Stimulated activated naive CD8-positive, alpha-beta T cell treated with anti-CD3 and anti-CD28 coated beads, Interleukin-15, Interleukin-2, amounts not matched to agents 100 U/mL and 50 U/mL, for 24 hours (primary cell): ENCODE results near the gene USHBP1.

Experiments
- ATAC-seq: fragments of 150-1000 bp; cut with Tn5 transposase; one replicate; pipeline ENCODE4 v1.10.0; 2021
- DNase-seq: peaks from one replicate; pipeline ENCODE4 v3.0.0; 2021

USHBP1 gene

DNA sequence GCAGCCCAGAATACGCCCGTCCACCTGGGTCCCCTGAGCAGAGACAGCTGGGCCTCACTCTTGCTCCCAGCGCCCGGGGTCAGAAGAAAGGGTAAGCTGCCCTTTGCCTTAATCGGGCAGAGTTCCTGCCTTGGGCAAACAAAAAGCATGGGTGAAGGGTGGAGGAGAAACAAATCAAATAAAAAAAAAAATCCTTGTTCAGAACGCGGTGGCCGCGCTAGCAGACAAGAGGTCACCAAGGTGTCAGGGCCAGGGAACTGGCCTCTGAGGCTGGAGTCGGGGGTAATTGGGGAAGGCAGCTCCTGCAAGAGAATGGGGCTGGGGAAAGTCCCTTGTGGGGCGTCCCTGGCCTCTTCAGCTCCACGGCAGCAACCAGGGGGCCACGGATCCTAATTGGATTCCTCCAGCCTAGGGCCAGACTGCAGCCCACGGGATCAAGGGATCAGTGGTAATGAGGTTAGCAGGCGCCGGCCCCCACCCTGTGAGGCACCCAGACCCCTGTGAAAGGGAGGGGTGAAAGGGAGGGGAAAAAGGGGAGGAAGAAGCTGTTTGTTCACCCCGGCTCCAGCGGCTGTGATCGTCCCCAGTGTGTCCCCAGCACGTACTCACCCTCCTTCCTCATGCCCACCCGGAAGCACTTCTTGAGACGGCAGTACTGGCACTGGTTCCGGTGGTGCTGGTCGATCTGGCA, 24.3 kb downstream of the USHBP1 start:
- no peak for ATAC-seq
- DNase-seq, result no peak

DNA sequence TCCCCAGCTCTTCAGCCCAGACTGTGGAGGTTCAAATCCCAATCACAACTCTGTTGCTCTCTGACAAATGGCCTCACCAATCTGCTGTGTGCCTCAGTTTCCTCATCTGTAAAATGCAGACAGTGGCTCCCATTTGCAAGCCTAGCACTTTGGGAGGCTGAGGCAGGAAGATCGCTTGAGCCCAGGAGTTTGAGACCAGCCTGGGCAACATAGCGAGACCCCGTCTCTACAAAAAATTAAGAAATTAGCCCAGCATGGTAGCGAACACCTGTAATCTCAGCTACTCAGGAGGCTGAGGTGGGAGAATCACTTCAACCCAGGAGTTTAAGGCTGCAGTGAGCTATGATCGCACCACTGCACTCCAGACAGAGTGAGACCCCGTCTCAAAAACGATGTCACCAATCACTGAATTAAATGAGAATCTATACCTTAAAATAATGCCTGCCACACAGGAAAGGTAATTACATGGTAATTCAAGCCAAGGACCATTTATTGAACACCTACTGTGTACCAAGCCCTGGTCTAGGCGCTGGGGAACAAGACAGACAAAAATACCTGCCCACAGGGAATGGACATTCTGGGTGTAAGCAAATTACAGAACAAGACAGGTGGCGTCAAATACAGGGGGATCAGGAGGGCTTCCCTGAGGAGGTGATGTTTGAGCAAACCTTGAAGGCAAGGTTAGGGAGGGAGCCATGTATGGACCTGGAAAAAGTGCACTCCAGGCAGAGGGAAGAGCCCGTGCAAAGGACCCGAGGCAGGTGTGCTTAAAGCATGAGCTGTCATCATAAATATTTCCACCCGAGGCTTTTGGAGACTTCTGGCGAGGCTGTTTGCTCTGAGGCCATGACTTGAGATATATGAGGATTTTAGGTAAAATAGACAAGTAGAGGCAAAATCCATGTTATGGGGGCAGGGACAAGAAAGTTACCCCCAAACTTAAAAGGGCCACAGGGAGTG, 26.5 kb downstream of the USHBP1 start:
- ATAC-seq (no peak), DNase-seq (no peak)

DNA sequence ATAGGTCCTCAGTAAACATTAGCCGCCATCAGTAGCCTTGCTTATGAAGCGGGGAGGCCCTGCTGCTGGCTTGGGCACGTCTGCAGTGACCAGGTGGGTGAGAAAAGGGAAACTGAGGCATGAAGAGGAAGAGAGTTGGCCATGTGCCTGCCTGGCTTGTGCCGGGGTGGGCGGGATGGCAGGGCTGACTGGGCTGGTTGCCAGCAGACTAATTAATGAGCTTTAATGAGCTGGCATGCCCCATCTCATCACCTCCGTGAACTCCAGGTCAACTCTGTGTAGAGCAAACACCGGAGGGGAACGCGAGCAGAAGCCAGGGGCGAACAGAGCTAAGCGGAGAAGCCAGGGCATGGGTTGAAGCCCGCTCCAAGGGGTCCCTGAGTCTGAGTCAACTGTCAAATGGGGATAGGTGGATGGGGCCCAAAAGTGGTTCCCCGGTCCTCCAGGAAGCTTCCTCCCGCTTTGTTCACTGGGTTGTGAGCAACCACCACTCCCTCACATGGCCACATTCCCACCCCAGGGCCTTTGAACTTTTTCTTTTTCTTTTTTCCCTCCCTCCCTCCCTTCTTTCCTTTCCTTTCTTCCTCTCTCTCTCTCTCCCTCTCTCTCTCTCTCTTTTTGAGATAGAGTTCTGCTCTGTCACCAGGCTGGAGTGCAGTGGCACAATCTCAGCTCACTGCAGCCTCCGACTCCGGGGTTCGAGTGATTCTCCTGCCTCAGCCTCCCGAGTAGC, 27.6 kb downstream of the USHBP1 start:
- ATAC-seq (no peak), DNase-seq (no peak)

DNA sequence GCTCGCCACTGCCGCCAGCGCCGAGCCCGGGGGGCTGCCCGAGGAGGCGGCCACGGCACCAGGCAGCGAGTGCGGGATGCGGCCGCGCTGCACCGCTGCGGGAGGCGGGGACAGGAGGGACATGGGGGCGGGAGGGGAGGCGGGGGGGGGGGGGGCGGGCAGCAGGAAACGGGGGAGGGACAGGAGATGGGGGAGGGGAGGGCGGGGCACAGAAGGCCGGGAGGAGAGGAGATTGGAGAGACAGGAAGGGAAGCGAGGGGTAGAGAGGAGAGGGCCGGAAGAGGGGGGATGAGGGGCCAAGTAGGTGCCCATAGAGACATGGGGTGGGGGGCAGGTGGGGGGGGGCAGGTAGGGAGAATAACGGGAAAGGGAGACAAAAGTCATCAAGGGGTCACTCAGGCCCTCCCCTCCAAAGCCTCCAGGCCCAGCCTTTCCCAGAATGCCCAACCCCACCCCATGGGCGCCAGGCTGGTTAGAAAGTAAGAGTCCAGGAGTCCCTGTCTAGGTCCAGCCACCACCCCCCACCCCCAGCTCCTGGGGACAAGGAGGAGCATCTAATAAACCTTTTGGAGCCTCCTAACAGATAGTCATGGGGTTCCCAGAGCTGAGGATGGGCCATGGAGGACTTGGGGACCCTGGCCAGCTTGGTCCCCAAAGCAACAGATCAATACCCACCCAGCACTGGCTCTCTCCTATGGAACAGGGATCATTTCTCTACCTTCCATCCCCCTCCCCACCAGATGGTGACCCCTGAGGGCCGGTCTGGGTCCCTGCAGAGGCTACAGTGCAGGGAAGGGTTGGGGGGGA, 28.4 kb downstream of the USHBP1 start:
- DNase-seq, result no peak
- ATAC-seq, result no peak

DNA sequence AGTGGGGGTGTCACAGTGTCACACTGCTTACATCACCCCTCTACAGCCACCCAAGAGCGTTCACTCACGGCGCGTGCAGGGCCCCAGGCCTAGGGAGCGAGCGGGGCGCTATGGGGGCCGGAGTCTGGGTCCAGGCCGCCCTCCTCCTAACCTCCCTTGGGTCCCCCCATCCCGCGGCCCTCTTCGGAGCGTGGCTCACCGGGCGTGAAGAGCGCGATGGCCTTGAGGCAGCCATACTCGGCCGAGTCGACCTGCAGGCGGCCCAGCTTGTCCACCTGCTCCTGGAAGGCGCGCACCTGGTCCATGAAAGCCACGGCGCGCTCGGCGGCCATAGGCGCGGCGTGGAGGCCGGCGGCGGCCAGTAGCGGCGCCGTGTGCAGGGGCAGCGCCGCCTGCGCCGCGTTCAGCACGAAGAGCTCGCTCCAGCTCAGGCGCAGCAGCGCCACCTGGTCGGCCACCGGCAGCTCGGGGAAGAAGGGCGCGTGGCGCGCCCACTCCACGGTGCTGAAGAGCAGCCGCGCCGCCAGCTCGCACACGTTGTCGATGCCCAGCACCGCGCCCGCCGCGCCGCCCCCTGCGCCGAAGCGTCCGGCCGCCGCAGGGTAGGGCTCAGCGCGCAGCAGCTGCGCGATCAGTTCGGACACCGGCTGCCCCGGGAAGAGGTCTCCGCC, 29.1 kb downstream of the USHBP1 start:
- peak; percentile 82 for ATAC-seq
- DNase-seq, result peak; percentile 76

DNA sequence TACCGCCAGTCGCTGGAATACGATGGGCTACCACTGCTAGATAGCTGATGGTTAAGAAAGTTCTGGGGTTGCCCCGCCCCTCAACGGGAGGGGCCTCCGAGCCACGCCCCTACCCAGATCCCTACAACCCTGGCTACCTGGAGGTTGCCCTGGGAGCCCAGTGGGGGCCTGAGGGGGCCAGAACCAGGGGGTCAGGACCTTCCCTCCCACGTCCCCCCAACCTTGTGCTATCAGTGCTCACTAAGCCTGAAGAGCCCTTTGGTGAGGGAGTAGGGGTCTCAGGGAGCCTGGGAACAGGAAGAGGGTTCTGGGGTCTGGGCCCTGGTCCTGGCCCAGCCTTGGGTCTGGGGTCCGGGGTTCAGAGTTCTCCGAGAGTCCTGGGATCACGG, 29.6 kb downstream of the USHBP1 start:
- peak; percentile 73 for ATAC-seq
- peak; percentile 78 for DNase-seq

DNA sequence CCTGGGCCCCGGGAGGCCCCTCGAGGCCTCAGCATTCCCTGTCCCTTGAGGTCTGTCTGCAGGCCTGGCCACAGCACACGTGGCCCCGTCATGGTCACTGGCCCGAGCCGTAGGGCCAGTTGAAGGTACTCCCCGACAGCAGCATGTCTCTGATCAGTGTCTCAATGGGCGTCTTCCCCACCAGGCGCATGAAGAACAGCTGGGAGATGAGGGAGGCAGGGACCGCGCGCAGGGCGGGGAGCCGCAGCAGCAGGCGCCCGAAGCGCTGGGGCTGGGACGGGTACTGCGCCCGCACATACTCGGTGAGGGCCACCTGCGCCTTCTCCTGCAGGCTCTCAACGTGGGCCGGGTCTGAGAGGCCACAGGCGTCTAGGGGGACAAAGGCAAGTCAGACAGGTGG, 32.3 kb downstream of the USHBP1 start:
- DNase-seq, result no peak
- no peak for ATAC-seq

DNA sequence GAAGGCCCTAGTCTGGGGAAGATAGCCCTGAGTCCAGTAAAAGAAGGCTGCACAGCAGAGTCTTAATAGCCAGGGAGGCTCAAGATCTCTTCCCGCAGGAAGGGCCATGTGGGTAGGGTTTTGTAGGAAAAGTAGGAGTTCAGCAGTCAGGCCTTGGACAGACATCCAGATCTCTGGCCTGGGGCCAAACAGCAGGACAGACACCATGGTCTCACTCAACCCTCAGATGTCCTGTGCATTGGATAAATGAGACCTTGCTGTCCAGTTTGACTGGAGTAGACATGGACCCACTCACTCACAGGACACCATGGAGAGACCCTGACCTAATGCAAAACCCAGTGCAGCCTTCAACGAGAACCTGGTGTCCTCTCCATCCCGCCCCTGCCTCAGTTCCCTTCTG, 34.7 kb downstream of the USHBP1 start:
- no peak for ATAC-seq
- no peak for DNase-seq

DNA sequence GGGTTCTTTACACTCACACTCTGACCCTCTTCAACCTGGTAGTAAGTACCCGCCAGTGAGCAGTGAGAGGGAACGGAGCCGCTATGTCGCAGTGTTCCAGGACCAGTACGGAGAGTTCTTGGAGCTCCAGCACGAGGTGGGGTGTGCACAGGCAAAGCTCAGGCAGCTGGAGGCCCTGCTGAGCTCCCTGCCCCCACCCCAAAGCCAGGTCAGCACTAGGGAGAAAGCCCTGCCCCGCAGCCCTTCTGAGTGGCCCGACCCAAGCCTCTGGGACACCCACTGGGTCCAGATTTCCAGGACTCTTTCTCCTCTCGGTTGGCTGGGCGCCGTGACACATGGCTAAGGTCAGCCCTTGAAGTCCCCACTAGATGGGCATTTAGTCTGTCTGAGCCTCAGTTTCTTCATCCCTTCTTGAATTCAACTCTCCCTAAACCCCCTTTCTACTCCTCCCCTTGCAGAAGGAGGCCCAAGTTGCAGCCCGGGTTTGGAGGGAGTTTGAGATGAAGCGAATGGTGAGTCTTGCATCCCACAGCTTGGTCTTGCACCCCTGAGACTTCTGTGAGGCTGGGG, 36.7 kb downstream of the USHBP1 start:
- DNase-seq (no peak), ATAC-seq (no peak)

DNA sequence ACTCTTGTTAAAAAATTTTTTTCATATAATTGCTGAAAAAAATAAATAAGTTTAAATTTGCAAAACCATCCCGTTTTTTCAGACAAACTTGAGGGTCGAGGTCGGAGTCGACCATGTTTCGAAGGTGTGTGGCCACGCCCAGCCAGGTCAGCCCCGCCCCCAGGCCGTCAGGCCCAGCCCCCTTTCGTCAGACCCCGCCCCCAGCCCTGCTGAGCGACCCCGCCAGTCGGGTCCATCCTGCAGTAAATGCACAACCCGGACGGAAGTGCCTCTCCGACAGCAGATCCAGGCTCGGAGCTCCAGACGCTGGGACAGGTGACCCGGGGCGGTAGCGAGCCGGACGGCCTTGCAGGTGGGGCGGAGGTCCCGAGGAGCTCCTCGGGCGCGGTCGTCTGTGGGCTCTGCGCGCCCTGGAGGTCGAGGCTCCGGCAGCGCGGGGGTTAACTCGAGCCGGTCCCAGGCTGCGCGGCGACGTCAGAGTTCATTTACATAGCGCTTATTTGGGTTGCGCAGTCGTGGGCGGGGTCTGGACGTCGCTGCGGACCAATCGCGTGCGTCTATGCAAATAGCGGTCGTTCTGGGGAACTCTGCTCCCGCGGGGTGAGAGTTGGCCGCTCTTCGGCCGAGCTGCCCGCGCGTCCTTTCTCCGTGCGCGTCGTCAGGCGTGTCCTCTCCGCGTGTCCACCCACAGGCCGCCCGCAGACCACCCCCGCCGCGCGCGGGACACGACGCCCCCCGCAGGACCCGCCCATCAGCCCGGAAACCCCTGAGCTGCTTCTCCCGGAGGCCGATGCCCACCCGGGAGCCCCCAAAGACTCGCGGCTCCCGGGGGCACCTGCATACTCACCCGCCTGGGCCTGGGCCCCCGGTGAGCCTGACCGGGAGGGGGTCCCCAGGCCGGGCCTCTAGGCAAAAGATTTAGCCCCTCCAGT, 38.3 kb downstream of the USHBP1 start, which contains the start of gene OCEL1:
Gene OCEL1, plus strand, starts transcription at position 225 of the 932 bp plus-strand sequence. Its CDS starts 22 bp downstream, at position 247.
- DNase-seq (peak; percentile 97), ATAC-seq (peak; percentile 96)

DNA sequence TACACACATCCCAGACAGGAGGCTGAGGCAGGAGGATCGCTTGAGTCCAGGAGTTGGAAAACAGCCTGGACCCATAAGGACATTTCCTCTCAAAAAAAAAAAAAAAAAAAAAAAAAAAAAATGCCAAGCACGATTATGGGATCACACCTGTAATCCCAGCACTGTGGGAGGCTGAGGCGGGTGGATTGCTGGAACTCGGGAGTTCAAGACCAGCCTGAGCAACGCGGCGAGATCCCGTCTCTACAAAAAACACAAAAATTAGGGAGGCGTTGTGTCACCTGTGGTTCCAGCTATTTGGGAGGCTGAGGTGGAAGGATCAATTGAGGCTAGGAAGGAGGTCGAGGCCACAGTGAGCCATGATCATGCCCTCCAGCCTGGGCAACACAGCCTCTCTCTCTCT, 39.5 kb downstream of the USHBP1 start:
- DNase-seq (no peak), ATAC-seq (no peak)

DNA sequence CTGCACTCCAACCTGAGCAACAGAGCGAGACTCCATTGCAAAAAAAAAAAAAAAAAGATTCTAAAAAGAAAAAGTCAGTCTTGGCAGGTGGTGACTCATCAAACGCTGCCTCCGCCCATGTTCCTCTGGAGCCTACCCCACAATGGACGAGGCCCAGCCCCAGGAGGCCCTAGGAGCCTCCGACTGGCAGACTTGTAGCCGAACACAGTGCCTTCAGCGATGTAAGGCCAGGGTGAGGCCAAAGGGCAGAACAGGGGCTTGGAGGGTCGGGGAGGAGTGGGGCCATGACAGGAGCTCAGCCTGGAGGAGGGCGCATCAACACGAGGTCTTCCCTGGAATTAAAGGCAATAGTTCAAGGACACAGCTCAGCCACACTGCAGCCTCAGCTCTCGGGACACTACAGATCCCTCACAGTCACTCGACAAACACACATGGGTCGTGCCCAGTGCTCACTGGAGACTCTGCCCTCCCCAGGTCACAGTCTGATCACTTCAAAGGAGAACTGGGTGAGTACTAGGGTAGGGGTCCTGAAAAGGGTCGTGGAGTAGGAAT, 44.3 kb downstream of the USHBP1 start:
- ATAC-seq (no peak), DNase-seq (no peak)

DNA sequence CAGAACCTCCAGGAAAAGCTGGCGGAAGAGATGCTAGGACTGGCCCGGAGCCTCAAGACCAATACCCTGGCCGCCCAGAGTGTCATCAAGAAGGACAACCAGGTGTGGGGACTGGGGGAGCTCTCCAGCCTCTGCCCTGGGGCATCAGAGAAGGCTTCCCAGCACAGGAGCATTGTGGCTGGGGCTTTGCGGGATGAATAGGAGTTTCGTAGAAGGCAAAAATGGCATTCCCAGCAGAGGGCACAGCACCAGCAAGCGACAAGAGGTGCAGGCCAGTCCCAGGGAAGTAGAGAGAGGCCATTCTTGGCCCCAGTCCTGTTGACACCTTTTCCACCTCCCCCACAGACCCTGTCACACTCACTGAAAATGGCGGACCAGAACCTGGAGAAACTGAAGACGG, 45.3 kb downstream of the USHBP1 start:
- DNase-seq, result no peak
- ATAC-seq, result no peak

DNA sequence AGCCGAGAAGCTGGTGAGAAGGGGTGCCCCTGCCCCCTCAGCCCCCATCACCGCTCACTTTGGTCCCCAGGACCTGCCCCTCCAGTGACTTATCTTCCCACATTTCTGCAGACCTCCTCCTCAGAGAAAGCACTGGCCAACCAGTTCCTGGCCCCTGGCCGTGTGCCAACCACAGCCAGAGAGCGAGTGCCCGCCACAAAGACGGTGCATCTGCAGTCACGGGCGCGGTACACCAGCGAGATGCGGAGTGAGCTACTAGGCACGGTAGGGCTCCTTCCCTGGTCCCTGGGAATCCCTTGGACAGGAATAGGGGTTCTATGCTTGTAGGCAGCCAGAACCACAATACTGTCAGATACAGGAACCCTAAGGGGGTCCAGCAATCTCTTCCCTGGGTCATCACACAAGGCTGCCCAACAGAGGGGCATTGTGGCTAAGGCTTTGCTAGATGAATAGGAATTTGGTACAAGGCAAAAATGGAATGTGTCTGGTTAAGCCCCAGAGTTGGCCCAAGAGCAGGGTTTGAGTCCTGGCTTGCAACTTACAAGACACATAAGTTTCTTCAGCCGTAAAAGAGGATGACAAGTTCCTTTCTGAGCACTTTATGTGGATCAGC, 48.4 kb downstream of the USHBP1 start:
- ATAC-seq, result no peak
- no peak for DNase-seq

DNA sequence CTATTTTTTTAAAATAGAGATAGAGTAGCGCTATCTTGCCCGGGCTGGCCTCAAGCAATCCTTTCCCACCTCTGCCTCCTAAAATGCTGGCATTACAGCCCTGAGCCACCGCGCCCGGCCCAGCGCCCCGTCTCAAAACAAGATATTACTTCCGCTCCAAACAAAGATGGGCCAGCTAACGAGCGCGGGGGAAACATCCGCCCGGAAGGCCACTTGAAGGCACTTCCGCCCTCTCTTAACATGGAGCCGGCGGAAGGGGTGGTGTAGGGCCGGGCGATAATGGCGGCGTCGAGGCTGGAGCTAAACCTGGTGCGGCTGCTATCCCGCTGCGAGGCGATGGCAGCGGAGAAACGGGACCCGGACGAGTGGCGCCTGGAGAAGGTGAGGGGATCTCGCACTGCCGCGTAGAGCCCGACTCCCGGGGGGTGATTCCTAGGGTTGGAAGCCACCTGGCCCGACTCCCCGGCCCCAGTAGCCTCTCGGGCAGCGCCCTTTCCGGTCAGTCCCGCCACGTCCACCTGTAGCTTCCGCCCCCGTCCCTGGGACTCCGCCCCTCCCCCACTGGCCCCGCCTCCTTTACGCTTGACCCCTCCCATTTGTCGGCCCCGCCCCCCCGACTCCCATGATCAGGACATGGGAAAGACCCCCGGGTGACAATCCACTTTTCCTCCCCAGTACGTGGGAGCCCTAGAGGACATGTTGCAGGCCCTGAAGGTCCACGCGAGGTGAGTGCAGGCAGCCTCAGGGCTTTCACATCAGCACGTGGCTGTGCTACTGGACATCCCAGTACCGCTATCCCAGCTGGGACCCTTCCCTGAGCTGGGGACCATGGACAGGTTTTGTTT, 49.2 kb downstream of the USHBP1 start, which contains the start of gene USE1:
Gene USE1, plus strand, starts transcription at position 231 of the 845 bp plus-strand sequence. Its CDS starts 49 bp downstream, at position 280.
- peak; percentile 85 for DNase-seq
- ATAC-seq, result peak; percentile 95

DNA sequence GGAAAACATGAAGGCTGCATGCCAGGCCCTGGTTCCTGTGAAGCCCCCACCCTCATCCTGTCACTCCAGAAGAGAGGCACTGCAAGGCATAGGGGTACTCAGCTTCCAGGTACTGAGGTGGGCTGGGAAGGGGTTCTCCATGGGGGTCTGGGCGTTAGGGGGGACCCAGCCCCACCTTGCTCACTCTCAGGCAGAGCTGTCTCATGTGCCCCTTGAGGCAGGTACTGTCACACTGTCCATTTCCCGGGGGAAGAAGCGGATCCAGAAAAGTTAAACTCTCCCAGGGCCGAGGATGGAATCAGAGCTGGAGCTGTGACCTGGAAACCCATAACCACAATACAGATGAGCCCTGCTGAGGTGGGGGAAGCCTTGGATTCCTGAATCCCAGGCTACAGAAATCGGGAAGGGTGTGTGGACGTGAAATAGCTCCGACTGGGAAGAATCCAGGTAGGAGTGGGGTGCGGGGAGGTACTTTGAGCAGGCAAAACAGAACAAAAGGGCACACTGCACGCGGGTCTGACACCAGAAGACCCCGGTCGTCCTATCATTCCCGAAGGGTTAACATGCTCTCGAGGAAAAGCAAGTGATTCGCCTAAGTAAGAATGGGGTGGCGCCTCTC, 49.9 kb downstream of the USHBP1 start:
- no peak for ATAC-seq
- no peak for DNase-seq

DNA sequence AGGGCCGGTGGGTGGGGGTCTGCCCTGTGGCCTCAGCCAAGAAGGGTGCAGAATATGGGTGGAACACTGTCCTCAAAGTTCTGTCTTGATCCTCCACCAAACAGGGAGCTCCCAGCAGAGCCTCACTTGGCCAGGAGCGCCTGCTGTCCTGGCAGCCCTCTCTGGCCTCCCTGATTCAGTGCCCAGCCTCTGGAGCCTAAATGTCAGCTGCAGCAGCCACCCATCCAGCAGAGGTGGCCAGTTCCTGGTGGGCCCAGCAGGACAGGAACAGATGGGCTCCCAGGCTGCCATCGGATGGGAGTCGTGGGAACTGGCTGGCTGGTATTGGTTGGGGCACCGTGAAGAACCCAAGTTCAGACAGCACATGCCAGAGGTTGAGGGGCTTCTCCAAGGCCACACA, 51.2 kb downstream of the USHBP1 start:
- ATAC-seq, result no peak
- DNase-seq, result no peak
